ENCODE data around the gene SERAC1. TPM values are rescaled to one million over a fixed set of nuclear protein-coding genes. Genes with fewer than 3 reads are reported as not detected.
A peak's percentile ranks its signal among the peaks of the same experiment; 100 is the strongest.

Gene SERAC1
- total RNA-seq, 6 experiments from 2014 or later = 5.2 to 7.0 (median 6.1) TPM

GRCh38 chr6:158067436-158068015, 100.5 kb downstream of the SERAC1 start:
- peak overlapping the region; percentile 94 for H3K27ac Mint-ChIP-seq

DNA sequence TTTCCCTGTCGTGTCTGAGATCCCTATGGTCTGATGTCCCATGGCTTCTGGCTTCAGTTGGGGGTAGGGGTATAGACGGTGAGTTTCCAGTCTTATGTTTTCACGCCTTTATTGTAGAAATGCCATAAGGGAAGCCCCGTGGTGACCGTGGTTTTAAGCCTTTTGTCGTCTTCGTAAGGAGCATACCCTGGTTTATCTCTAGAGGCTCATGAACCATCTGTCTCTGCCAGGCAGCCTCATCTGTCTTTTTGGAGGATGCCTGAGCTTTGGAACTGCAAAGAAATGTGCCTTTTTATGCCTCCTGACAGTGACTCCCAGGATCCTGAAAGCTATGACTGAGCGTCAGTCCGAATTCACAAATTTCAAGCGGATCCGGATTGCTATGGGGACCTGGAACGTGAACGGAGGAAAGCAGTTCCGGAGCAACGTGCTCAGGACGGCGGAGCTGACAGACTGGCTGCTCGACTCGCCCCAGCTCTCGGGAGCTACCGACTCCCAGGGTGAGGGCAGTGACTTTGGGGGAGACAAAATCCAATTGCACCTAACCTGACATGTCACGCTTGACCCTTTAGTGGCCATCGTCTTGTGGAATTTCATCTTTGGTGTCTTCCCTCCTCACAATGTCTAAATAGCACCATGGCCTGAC, 101.8 kb downstream of the SERAC1 start:
- Mint-ChIP-seq H3K4me3 (no peak overlapping the region), H3K27ac (no peak overlapping the region), H3K4me1 (ENCODE audit: low read depth) (peaks cover 57% of the 10 kb centered on the region), H3K27me3 (ENCODE audit: insufficient read depth) (no peaks in the 10 kb centered on the region; the same call in 1 of the 2 replicates), H3K9me3 (no peaks in the 10 kb centered on the region), H3K36me3 (ENCODE audit: low read depth) (peaks cover 49% of the 10 kb centered on the region)
- TF ChIP-seq CTCF (IDR thresholded peaks at IDR 0.05) = no peak
- DNase-seq = no peak

More at GRCh38 chr6:158067436-158068015, 100.5 kb downstream of the SERAC1 start:
- Mint-ChIP-seq H3K36me3 (ENCODE audit: low read depth) (peaks cover 49% of the 10 kb centered on the region), H3K4me3 (no peak overlapping the region), H3K4me1 (ENCODE audit: low read depth) (peaks cover 58% of the 10 kb centered on the region), H3K9me3 (no peaks in the 10 kb centered on the region), H3K27me3 (ENCODE audit: insufficient read depth) (no peaks in the 10 kb centered on the region; the same call in 1 of the 2 replicates)
- TF ChIP-seq CTCF (IDR thresholded peaks at IDR 0.05) = no peak
- DNase-seq = no peak

DNA sequence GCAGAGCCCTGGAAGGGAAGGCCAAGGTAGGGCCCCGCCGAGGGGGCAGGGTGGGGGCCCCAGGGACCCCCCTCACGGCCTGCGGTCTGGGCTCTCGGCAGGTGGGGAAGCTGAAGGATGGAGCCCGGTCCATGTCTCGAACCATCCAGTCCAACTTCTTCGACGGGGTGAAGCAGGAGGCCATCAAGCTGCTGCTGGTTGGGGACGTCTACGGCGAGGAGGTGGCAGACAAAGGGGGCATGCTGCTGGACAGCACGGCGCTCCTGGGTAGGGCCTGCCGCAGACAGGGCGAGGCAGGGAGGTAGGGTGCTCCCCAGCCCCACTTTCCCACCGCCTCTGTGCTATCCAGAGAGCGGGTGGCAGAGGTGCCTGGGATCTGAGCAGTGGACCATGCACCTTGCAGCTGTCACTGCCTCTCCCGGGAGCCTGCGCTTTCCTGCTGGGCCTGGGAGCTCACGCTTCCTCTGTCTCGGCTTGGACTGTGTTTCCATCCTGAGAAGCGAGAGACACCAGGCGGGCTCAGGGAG, 103.3 kb downstream of the SERAC1 start:
- no peak for DNase-seq
- Mint-ChIP-seq H3K27ac (no peak overlapping the region), H3K4me1 (ENCODE audit: low read depth) (peaks cover 60% of the 10 kb centered on the region), H3K36me3 (ENCODE audit: low read depth) (peaks cover 50% of the 10 kb centered on the region), H3K4me3 (no peak overlapping the region), H3K9me3 (no peaks in the 10 kb centered on the region), H3K27me3 (ENCODE audit: insufficient read depth) (no peaks in the 10 kb centered on the region; the same call in 1 of the 2 replicates)
- TF ChIP-seq CTCF (IDR thresholded peaks at IDR 0.05) = no peak

GRCh38 chr6:158063736-158064135, 104.3 kb downstream of the SERAC1 start:
- no peak overlapping the region for H3K4me3 Mint-ChIP-seq
- peaks cover 53% of the 10 kb centered on the region for H3K4me1 Mint-ChIP-seq (ENCODE audit: low read depth)
- H3K9me3 Mint-ChIP-seq = no peaks in the 10 kb centered on the region
- no peaks in the 10 kb centered on the region; the same call in 1 of the 2 replicates for H3K27me3 Mint-ChIP-seq (ENCODE audit: insufficient read depth)
- DNase-seq = no peak
- no peak for TF ChIP-seq CTCF (IDR thresholded peaks at IDR 0.05)
- H3K36me3 Mint-ChIP-seq (ENCODE audit: low read depth) = peaks cover 52% of the 10 kb centered on the region
- no peak overlapping the region for H3K27ac Mint-ChIP-seq

DNA sequence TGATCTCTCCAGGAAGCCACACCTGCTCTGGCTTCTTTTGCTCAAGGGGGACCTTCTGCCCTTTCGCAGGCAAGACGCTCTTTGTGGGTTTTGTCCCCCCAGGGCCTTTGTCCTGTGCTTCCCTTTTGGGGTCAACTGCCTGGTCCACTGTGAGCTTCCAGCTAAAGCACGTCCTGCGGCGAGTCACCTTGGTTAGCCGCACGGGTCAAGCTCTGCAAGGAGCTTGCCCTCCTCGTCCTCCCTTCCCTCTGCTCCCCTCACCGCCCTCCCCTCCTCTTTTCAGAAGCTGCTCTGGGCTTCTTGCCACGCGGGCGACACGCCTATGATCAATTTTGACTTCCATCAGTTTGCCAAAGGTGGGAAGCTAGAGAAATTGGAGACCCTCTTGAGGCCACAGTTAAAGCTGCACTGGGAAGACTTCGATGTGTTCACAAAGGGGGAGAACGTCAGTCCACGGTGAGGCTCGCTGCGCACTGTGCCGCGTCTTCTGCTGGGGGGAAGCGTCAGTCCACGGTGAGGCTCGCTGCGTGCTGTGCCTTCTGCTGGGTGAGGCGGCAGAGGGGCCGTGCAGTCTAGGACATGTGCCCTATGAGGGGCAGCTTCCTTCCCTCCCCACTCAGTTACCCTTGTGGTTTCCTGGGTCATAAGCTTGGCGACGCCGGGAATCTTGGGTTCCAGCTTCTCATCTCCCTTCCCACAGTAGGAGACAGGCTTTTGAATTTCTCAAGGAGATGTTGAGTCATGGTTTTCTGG, 106.2 kb downstream of the SERAC1 start:
- Mint-ChIP-seq H3K4me3 (no peak overlapping the region), H3K27ac (peak overlapping the region; percentile 100), H3K36me3 (ENCODE audit: low read depth) (peaks cover 49% of the 10 kb centered on the region), H3K27me3 (ENCODE audit: insufficient read depth) (no peaks in the 10 kb centered on the region; the same call in 1 of the 2 replicates), H3K9me3 (no peaks in the 10 kb centered on the region), H3K4me1 (ENCODE audit: low read depth) (peaks cover 53% of the 10 kb centered on the region)
- DNase-seq = no peak
- no peak for TF ChIP-seq CTCF (IDR thresholded peaks at IDR 0.05)

Data from HFFc6 (cell line).